ENCODE data around the gene NUTM1.
"Not testable (repeated sequence)": the region's sequence is repeated elsewhere in the genome, so short reads cannot be mapped to it uniquely, and the experiment has no call there.

The NUTM1 gene

DNA sequence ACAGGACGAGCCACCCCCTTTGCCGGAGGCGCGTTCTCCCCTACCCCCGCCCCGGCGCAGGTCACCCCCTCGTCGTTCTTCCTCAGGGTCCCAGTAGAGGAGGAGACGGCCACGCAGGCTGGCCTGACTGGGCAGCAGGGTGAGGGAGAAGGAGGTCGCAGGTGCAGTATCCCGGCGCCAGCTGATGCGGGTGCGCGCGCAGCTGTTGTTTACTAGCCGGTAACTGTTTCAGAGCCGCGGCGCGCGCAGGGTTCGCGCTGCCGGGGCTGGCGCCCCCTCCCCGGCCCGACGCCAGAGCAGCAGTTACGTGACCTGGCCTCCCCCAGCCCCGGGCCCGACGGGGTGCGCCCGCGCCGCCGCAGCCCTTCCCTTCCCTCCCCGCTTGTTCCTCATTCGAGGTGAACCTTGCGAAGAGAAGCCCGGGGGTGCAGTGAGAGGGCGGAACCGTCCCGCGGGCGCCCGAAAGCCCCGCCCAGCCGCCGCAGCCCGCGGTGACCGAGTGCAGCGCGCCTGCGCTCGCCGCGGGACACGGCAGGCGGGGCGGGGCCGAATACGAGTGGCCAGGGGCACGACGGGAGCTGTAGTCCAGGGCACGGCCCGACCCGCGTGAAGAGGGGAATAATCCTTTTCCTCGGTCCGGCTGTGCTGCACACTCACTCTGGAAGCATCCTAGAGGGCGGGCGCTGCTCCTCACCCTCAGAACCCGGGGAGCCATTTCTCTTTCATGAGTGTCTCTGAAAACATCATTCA is 5.4 kb upstream of the NUTM1 start, which contains the start of gene SLC12A6:
SLC12A6 (minus strand) TSS at position 225 of the 750 bp plus-strand sequence. CDS start 1,101 bp downstream, outside the sequence.
- DNase-seq = peak; percentile 95

DNA sequence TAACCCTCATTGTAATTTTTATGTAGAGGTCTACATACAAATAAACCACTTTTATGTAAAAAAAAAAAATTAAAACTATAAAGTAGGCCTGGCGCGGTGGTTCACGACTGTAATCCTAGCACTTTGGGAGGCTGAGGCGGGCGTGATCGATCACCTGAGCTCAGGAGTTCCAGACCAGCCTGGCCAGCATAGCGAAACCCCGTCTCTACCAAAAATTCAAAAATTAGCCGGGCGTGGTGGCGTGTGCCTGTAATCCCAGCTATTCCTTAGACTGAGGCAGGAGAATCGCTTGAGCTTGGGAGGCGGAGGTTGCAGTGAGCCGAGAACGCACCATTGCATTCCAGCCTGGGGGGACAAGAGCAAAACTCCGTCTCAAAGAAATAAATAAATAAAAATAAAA is 4.8 kb upstream of the NUTM1 start:
- DNase-seq = no peak

DNA sequence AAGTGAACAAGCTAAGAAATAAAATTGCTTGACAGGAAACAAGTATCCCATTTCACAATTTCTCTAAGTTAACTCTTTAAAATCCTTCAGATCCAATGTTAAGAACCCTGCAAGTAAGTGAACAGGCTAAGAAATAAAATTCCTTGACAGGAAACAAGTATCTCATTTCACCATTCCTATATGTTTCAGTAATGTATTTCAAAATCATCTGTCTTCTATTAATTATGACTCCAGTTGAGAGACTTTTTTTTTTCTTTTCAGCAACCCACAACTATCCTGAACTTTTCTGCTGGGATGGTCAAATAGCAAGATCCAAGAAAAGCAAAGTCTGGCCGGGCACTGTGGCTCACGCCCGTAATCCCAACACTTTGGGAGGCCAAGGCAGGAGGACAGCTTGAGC is 3.2 kb upstream of the NUTM1 start:
- no peak for DNase-seq

DNA sequence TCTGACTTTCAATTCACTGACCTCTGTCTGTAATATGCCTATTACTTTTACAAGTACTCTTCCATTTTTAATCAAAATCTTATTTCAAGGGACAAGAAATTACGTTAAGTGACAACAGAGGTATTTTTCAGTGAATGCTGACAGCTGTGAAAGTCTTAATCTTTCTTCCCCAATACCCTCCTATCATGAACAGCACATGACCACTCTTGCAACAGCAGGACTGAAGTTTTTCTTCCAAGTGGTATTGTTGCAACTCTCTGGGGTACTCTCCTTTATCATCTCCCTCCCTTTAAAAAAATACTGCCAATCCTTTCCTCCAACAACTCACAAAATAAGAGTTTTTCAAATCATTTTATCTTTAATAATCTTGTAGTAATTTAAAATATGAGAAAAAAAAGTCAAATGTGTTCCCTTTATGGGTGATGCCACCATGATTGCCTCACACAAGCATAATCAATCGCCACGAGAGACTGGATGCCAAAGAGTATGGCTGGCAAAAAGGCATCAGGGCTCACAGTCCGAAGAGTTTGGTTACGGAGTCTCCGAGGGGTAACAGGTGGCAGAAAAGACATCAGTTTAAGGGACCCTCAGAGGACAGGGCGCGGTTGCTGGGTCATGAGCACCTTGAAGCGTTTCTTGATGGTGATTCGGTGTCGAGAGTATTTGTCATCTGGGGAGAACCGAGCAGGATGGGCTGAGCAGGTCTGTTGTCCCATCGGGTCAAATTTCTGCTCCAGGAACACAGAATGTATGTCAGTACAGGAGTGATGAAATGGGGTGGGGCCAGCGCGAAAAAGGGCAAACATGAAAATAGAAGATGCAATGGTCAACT is 1.5 kb upstream of the NUTM1 start:
- peak; percentile 67 for DNase-seq

DNA sequence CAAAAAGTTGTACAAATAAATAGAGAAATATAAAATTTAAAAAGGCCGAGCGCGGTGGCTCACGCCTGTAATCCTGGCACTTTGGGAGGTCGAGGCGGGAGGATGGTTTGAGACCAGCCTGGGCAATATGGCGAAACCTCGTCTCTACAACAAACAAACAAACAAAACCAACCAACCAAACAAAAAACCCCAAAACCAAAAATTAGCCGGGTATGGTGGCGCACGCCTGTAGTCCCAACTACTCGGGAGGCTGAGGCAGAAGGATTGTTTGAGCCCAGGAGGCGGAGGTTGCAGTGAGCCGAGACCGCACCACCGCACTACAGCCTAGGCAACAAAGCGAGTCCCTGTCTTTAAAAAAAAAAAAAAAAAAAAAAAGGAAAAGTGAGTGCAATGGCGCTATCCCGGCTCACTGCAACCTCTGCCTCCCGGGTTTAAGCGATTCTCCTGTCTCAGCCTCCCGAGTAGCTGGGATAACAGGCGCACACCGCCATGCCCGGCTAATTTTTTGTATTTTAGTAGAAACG is 840 bp upstream of the NUTM1 start:
- DNase-seq = not testable (repeated sequence)

DNA sequence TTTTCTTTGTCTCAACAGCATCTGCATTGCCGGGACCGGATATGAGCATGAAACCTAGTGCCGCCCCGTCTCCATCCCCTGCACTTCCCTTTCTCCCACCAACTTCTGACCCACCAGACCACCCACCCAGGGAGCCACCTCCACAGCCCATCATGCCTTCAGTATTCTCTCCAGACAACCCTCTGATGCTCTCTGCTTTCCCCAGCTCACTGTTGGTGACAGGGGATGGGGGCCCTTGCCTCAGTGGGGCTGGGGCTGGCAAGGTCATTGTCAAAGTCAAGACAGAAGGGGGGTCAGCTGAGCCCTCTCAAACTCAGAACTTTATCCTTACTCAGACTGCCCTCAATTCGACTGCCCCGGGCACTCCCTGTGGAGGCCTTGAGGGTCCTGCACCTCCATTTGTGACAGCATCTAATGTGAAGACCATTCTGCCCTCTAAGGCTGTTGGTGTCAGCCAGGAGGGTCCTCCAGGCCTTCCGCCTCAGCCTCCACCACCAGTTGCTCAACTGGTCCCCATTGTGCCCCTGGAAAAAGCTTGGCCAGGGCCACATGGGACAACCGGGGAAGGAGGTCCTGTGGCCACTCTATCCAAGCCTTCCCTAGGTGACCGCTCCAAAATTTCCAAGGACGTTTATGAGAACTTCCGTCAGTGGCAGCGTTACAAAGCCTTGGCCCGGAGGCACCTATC is 5.0 kb downstream of the NUTM1 start:
- no peak for DNase-seq

DNA sequence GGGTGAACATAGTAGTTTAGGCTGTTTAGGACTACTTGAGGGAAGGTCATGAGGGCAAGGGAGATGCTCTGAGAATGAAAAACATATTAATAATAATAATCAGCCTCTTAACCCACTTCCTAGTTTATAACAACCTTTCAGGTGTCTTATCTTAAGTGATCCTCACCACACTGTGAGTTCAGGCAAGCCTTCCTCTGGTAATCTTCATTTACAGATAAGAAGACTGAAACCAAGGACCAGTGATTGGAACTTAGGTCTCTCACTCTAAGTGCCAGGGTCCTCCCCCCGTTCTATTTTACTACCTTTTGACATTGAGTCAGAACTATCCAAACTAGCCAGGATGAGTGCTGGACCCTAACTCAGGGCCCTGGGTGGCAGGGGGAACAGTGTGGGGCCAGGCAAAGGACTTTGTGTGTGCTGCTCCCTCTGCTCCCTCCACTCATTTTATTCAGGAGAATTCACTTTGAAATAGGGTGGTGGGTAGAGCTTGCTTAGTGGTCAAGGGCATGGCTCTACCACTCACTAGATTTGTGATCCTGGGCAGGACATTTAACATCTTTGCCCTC is 5.7 kb downstream of the NUTM1 start:
- no peak for DNase-seq

DNA sequence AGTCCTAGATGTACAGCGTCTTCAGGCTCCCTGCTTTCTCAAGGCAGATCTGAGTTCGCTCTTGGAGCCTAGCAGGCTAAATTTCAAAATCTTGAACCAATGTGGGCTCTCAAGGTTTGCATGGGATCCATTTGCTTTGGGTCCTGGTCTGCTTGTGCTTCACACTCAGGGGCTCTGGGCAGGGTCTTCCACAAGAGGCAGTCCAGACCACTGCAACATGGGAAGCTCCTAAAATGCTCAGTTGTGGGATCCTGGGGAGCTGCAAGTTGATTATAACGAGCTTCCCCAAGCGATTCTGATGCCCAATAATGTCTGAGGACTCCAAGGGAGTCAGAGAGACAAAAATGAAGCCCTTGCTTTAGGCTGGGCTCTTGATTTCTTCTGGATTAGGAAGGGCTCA is 6.7 kb downstream of the NUTM1 start:
- no peak for DNase-seq

DNA sequence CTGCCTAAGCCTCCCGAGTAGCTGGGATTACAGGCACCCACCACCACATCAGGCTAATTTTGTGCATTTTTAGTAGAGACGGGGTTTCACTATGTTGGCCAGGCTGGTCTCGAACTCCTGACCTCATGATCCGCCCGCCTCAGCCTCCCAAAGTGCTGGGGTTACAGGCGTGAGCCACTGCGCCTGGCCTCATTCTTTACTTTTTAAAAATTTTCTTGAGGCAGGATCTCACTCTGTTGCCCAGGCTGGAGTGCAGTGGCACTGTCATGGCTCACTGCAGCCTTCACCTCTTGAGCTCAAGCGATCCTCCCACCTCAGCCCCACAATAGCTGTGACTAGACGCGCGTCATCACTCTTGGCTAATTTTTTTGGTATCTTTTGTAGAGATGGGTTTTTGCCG is 9.9 kb downstream of the NUTM1 start:
- not testable (repeated sequence) for DNase-seq

DNA sequence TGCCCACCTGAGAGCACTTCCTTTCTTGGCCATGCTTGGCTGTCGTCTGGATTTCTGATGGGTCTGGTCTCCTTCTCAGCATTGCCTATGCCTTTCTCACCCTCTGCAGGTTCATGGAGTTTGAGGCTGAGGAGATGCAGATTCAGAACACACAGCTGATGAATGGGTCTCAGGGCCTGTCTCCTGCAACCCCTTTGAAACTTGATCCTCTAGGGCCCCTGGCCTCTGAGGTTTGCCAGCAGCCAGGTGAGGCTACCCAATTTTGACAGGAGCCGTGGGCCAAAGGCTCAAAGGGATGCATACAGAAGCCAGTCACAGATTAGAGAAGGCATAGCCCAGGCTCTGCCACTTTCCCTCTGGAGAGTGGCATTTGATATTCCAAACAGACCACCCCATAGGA is 10.5 kb downstream of the NUTM1 start:
- DNase-seq = no peak

DNA sequence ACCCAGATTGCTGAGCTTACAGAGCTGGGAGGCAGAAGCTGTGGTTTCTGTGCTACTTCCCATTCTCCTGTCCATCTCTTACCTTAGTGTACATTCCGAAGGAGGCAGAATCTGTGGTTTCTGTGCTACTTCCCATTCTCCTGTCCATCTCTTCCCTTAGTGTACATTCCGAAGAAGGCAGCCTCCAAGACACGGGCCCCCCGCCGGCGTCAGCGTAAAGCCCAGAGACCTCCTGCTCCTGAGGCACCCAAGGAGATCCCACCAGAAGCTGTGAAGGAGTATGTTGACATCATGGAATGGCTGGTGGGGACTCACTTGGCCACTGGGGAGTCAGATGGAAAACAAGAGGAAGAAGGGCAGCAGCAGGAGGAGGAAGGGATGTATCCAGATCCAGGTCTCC is 11.2 kb downstream of the NUTM1 start:
- no peak for DNase-seq

DNA sequence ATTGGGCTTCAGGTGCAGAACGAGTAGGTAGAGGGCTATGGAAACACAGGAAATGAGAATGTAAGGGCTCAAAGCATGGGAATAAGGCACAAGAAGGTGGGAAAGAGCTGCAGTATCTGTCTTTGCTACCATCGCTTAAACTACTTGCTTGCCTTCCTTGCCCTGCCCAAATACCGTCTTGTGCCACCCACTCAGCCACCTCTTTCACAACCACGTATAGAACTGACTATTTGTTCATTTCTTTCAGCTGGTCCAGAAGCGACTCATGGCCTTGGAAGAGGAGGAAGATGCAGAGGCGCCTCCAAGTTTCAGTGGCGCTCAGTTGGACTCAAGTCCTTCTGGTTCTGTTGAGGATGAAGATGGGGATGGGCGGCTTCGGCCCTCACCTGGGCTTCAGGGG is 12.1 kb downstream of the NUTM1 start:
- DNase-seq = peak; percentile 41

DNA sequence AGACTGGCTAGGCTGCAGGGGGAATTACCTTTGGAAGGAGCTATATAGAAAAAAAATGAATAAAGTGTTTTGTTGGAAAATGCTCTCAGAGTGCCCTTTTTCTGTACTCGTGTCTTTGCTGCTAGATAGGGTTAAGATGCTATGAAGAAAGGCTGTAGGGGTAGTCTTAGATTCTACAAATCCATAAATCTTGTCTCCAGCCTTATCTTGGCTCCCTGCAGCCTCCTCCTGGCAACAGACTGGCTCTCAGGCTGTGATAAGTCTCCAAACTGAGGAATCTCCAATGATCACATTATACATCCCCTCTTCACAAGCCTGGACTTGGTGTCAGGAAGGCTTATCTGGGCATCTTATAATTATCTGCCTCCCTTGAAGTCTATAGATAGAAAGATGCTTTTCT is 14.5 kb downstream of the NUTM1 start:
- no peak for DNase-seq

DNA sequence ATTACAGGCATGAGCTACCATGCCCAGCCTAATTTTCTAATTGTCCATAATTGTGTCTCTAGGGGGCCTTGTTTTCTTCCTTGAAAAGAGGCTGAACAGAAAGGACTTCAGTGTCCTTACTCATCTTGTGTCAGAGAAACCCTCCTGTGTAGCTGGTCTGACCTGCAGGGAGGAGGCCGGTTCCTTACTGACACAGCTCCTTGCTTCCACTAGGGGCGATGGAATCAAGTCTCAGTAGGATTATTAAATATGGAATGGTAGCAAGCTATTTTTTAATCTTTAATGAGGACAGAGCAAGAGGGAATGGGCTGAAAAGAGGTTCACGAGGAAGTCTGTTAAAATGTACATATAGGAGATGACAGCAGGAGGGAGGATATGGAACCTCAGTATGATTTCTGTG is 15.3 kb downstream of the NUTM1 start:
- DNase-seq = no peak

DNA sequence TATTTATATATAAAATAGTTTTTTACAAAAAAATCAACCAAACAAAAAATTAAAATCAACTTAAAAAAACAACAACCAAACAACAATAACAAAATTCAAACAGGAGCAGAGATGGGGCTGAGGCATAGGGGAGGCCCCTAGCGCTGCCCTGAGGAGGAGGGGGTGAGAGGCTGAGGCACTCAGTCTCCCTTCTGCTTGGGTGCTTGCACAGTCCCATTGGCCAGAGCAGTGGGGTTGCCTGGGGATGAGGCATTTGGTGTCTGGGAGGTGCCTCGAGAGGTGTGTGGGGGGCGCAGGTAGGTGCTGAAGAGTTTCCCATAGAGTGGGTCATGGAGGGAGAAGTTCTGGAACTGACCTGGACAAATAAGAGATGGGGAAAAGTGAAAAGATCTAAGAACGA is 15.8 kb downstream of the NUTM1 start:
- DNase-seq = no peak

DNA sequence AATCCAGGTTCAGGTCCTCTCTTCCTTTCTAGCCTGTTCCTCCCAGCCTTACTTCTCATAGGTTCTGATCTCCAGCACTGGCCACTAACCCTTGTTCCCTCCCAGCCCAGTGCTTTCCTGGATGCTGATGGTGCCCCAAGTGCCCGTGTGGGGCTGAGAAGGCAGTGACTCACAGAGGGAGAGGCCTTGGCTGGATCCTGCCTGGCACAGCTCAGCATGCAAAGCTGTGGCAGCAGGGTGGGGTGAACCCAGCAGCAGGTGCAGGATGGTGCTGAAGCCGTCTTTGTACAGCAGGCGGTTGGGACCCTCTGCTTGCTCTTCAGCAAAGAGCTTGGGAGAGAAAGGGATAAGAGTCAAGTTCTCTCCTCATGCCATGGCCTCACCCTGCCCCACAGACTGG is 16.3 kb downstream of the NUTM1 start:
- no peak for DNase-seq

DNA sequence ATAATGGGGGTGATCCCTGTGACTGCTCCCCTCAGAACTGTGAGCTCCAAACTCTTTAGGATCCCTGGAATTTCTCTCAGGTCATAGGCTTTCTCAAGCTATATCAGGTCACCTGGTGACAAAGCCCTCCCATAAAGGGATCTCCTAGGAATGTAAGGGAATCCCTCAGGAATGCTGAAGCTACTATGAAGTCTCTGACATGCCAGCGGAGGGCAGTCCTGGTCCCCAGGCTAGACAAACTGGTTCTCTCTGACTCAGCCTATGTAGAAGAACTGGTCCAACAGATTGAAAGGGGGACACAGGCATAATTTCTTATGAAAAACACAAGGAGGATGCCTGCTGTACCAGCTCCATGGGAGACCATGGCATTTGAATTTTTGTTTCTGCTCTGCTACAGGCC is 17.2 kb downstream of the NUTM1 start:
- no peak for DNase-seq

DNA sequence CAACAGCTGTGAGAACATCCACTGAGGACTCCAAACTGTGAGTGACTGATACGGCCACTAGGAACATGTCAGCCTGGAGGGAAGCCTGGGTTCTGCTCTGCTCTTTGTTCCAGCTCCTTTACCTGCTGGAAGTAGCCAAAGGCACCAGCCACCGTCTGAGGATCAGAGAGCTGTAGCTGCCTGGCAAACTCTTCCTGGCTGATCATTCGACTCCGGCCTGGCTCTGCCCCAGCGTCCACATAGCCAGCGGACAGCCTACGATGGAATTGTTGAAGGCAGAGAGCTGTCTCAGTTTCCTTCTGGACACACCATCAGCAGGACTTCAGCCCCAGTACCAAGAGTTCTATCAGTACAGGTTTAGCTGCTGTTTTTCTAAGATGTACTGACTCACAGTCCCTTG is 18.2 kb downstream of the NUTM1 start:
- DNase-seq = no peak

DNA sequence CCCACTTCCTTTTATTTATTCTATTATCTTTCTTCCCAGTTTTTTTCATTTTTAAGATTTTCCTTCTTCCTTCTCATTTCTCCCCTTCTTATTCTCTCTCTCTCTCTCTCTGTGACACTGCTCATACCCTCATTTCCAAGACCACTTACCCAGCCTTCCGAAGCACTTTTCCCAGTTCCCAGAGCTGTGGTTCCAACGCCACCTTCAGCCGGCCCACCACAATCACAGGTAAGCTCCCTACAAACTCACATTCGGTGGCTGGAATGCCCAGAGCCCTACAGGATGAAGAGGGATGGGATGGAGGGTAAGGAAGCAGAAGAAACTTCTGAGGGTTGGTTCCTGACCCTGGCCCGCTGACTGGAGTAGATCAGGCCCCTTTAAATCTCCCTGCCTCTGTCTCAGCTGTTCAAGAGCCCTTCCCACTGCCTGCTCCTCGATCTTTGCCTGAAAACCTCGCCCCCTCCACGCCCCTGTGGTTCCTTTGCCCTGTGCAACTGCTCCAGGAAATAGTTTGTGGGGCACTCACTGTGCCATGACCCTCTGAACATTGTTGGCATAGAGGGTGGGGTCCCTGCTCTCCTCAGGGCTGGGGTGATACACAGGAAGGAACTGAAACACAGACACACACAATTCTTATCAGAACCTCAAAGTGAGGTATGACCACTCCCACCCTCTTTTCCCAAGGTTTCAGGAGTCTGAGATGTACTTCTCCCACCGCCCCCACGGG is 19.1 kb downstream of the NUTM1 start:
- no peak for DNase-seq

DNA sequence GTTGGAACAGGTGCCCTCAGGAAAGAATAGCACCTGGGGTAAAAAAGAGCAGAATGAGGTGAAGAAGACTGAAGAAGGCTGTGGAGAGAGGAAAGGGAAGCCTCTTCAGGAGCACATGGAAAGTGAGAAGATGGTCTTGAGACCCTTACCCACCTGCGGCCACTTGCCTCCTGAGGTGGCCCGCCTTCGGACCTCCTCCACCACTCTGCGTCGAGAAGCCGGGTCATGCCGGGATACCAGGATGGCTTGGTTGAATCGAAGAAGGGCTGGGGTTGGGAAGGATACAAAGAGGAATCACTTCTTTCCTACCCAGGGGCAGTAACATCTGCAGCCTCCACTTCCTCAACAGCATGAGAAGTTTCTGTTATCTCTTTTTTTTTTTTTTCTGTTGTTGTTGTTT is 20.9 kb downstream of the NUTM1 start:
- DNase-seq = no peak

DNA sequence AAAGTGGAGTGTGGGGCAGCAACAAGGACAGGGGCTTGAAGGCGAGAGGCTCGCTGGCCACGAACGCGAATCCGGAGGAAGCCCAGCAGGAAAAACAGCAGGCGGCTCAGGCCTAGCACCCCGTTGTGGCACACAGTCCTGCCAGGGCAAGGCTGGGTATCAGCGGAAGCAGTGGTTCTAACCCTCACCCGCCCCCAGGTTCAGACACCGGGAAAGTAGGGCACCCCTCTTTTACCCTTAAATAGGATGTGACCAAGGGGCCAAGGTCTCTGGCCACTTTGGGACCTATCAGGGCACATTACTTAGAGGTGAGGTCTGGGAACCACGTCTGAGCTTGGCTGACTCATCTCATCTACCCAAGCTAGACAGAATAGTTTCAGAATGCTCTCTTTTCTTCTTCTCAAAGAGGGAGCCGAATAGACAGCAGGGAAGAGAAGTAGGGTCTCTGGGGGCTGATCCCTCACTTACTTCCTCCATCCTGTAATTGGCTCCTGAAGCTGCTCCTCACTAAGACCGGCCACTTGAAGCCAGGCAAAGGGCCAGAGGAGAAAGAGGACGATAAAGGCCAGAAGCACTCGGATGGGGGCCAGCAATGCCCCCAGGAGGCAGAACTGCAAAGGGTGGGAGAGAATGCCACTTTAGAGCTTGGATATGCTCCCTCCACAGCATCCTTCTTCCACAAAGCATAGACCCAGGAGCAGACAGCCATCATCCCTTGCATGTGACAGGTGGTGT is 22.1 kb downstream of the NUTM1 start:
- peak; percentile 11 for DNase-seq

DNA sequence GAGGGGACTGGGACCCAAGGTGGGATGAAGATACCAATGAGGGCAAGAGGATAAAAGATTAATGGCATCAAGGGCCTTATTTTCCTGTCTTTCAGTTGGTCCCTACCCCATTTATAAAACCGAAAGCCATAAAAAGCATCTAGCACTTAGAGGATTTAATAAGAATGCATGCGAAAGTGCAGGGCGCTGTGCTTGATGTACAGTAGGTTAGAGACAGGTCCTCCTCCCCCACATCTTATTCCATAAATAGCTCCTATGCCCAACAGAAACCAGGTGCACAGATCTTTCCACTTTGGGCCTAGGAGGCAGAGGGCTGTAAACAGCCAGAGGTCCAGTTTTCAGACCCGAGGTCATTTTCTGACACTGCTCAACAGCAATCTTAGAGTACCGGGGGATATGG is 22.7 kb downstream of the NUTM1 start:
- no peak for DNase-seq

Measured in inflammatory macrophage treated with lipopolysaccharide for 4 hours (primary cell).